ENCODE results near the gene MKX. TPM values are rescaled to one million over a fixed set of nuclear protein-coding genes. Genes with fewer than 3 reads are reported as not detected.

The MKX gene
- polyA plus RNA-seq, 1 donor, result 0.40 TPM

DNA sequence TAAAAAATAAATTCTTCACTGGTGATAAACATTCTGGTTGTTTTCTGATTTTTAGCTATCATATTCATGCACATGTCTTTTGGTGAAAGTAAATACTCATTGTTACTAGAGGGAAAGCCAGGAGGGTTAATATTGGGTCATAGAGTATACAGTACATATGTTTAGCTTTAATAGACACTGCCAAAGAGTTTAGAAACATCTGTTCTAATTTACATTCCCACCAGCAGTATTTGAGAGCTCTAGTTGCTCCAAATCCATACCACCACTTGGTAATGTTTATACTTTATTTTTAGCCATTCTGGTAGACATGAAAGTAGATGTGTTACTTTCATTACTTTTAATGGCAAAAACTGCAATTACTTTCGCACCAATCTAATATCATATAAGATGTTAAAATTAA, 108.8 kb downstream of the MKX start:
- H3K4me3 ChIP-seq (ENCODE audit: low read length), result no peak overlapping the region
- H3K4me1 ChIP-seq (ENCODE audit: control insufficient read depth, insufficient read depth, low read length), result no peaks in the 10 kb centered on the region
- no peak overlapping the region for H3K27ac ChIP-seq (ENCODE audit: low read length)
- no peaks in the 10 kb centered on the region for H3K36me3 ChIP-seq (ENCODE audit: control insufficient read depth, insufficient read depth, low read length)
- no peaks in the 10 kb centered on the region for H3K27me3 ChIP-seq (ENCODE audit: control insufficient read depth, insufficient read depth, low read length)
- WGBS (ENCODE audit: insufficient coverage, low lambda C conversion rate), result 100% methylated on average over 1 of the region's 1 CpG
- H3K9me3 ChIP-seq (ENCODE audit: control insufficient read depth, low read depth, low read length), result peaks cover under 1% of the 10 kb centered on the region
- no peak for DNase-seq

DNA sequence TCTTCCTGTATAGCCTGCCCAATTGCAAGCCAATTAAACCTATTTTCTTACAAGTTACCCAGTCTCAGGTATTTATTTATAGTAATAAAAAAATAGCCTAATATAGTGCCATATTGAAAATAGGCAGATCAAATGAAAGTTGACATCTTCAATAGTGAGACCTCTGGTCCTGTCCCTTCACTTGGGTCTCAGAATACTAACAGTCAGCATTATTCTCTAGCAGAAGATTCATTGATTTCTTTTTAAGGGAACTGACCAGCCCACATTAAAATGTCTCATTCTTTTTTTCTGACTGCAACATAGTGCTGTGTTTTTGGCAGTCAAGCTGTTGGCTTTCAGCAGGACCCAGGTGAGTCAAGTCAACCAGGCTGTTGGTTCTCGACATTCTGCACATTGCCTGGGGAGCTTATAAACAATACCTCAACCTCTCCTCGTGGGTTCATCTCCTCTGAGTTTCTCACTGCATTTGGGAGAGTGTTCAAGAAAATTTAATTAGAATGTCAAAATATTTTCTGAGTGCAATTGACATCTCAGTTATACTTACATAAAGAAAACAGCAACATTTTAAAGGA, 109.8 kb downstream of the MKX start:
- 76% methylated on average over 2 of the region's 2 CpGs for WGBS (ENCODE audit: insufficient coverage, low lambda C conversion rate)

DNA sequence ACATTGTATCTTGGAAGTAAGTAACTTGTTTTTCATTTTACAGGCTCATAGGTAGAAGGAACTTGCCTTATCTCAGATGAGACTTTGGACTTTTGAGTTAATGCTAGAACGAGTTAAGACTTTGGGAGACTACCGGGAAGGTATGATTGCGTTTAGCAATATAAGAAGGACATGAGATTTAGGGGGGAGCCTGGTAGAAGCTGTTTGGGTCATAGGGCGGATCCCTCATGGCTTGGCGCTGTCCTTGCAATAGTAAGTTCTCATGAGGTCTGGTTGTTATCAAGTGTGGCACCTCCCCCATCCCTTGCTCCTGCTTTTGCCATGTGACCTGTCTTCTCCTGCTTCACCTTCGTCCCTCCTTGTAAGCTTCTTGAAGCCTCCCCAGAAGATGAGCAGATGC, 110.3 kb downstream of the MKX start:
- no CpG with 5 or more reads among the region's 6 CpGs for WGBS (ENCODE audit: insufficient coverage, low lambda C conversion rate)
- DNase-seq, result peak in 1 of 2 donors; percentile 29
- H3K4me3 ChIP-seq (ENCODE audit: low read length), result no peak overlapping the region

More for the DNA sequence above, 109.8 kb downstream of the MKX start:
- H3K36me3 ChIP-seq (ENCODE audit: control insufficient read depth, insufficient read depth, low read length), result no peaks in the 10 kb centered on the region
- H3K4me1 ChIP-seq (ENCODE audit: control insufficient read depth, insufficient read depth, low read length), result no peaks in the 10 kb centered on the region
- no peak overlapping the region for H3K4me3 ChIP-seq (ENCODE audit: low read length)
- no peaks in the 10 kb centered on the region for H3K9me3 ChIP-seq (ENCODE audit: control insufficient read depth, low read depth, low read length)
- no peak overlapping the region for H3K27ac ChIP-seq (ENCODE audit: low read length)
- H3K27me3 ChIP-seq (ENCODE audit: control insufficient read depth, insufficient read depth, low read length), result no peaks in the 10 kb centered on the region
- DNase-seq, result no peak

DNA sequence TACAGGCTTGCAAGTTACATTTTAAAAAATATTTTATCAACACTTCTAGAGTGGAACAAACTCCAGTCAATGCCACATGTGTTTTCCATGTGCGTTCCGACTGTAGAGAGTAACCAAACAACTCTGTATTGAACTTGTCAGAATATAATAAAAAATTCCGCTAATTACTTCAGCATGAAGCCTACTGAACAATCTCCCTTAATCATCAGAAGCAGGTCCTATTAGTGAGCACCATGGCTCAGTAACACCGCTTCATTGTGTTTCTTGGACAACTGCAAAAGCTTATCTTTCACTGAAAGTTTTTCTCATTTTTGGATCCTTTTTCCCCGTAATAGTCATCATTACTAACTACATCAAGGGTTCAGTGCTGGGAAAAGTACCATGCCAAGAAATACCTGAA, 117.0 kb downstream of the MKX start:
- no peaks in the 10 kb centered on the region for H3K9me3 ChIP-seq (ENCODE audit: control insufficient read depth, low read depth, low read length)
- WGBS (ENCODE audit: insufficient coverage, low lambda C conversion rate), result 88% methylated on average over 2 of the region's 5 CpGs
- no peak for DNase-seq
- H3K36me3 ChIP-seq (ENCODE audit: control insufficient read depth, insufficient read depth, low read length), result no peaks in the 10 kb centered on the region
- peaks cover 13% of the 10 kb centered on the region for H3K27me3 ChIP-seq (ENCODE audit: control insufficient read depth, insufficient read depth, low read length)
- no peak overlapping the region for H3K4me3 ChIP-seq (ENCODE audit: low read length)
- H3K27ac ChIP-seq (ENCODE audit: low read length), result no peak overlapping the region
- H3K4me1 ChIP-seq (ENCODE audit: control insufficient read depth, insufficient read depth, low read length), result no peaks in the 10 kb centered on the region

More for the DNA sequence above, 110.3 kb downstream of the MKX start:
- H3K4me1 ChIP-seq (ENCODE audit: control insufficient read depth, insufficient read depth, low read length), result no peaks in the 10 kb centered on the region
- no peaks in the 10 kb centered on the region for H3K36me3 ChIP-seq (ENCODE audit: control insufficient read depth, insufficient read depth, low read length)
- no peaks in the 10 kb centered on the region for H3K9me3 ChIP-seq (ENCODE audit: control insufficient read depth, low read depth, low read length)
- H3K27me3 ChIP-seq (ENCODE audit: control insufficient read depth, insufficient read depth, low read length), result no peaks in the 10 kb centered on the region
- no peak overlapping the region for H3K27ac ChIP-seq (ENCODE audit: low read length)

DNA sequence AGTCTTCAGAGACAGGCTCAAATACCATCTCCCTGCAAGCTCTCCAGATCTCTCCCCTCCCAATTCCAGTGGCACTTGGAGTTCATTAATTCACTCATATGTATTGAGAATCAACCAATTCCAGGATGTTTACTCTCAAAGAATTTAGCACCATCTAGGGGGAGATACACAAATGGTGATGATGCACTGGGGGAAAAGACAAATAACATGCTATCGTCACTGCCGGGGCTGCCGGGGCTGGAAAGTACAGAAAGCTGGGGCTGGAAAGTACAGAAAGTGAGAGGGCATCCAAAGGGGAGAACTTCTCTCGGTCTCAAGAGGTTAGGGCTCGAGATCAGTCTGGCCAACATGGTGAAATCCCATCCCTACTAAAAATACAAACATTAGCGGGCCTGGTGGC, 118.7 kb downstream of the MKX start:
- no peak for DNase-seq
- H3K27me3 ChIP-seq (ENCODE audit: control insufficient read depth, insufficient read depth, low read length), result peaks cover 13% of the 10 kb centered on the region
- no peaks in the 10 kb centered on the region for H3K9me3 ChIP-seq (ENCODE audit: control insufficient read depth, low read depth, low read length)
- H3K4me3 ChIP-seq (ENCODE audit: low read length), result no peak overlapping the region
- no peak overlapping the region for H3K27ac ChIP-seq (ENCODE audit: low read length)
- no peaks in the 10 kb centered on the region for H3K4me1 ChIP-seq (ENCODE audit: control insufficient read depth, insufficient read depth, low read length)
- H3K36me3 ChIP-seq (ENCODE audit: control insufficient read depth, insufficient read depth, low read length), result no peaks in the 10 kb centered on the region
- WGBS (ENCODE audit: insufficient coverage, low lambda C conversion rate), result no CpG with 5 or more reads among the region's 6 CpGs

DNA sequence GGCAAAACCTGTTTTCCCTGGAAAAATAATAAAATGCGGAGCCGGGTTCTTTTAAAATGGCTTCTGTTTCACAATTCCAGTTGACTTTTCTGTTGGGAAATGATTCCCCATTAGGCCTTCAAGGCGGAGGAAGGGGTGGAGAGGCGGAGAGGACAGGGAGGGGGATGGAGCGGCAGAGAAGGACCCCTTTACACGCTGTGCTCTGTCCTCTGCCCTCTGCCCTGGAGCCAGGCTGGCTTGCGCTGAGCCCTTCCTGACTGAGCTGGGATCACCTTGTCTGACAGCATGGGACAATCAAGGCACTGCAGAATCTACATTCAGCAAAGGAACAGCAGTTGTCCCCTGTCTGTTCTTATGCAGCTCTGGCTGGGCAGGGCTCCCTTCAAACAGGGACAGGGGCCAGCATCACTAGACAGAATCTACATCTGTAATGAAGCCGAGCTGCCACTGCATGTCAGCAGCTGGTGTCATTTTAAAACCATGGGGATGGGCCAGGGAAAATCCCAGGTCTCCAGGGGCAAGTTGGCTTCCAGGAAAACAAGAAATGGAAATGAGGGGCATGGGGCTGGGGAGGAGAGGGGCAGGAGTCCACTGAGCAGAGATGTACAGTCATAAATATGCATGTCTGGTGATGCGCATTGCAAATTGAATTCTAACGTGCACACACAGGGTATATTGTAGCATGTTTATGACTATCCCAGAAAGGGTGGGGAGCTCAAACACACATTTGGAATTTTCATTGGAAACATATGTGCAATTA, 120.0 kb downstream of the MKX start:
- WGBS (ENCODE audit: insufficient coverage, low lambda C conversion rate), result 90% methylated on average over 2 of the region's 10 CpGs
- Histone ChIP-seq H3K27me3 (ENCODE audit: control insufficient read depth, insufficient read depth, low read length) (peaks cover 13% of the 10 kb centered on the region), H3K9me3 (ENCODE audit: control insufficient read depth, low read depth, low read length) (no peaks in the 10 kb centered on the region), H3K27ac (ENCODE audit: low read length) (no peak overlapping the region), H3K4me3 (ENCODE audit: low read length) (no peak overlapping the region), H3K36me3 (ENCODE audit: control insufficient read depth, insufficient read depth, low read length) (no peaks in the 10 kb centered on the region), H3K4me1 (ENCODE audit: control insufficient read depth, insufficient read depth, low read length) (no peaks in the 10 kb centered on the region)
- DNase-seq, result no peak

DNA sequence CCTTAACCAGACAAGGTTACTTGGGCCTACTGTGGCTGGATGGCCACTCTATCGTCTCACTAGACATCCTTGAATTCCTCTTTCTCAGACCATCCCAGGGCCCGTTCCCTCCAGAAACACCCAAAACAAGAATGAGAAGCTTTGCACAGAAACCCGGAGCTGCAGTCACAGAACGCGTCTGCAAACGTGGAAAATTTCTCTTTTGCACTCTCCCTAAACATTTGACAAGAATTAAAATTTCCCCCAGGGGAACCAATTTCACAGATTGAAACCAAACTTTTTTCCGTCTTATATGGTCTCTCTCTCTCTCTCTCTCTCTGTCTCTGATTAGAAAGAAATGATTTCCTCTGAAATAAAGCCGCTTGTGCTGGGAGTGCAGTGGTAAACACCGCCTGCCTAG, 120.7 kb downstream of the MKX start:
- Histone ChIP-seq H3K4me3 (ENCODE audit: low read length) (no peak overlapping the region), H3K27me3 (ENCODE audit: control insufficient read depth, insufficient read depth, low read length) (peaks cover 13% of the 10 kb centered on the region), H3K9me3 (ENCODE audit: control insufficient read depth, low read depth, low read length) (no peaks in the 10 kb centered on the region), H3K36me3 (ENCODE audit: control insufficient read depth, insufficient read depth, low read length) (no peaks in the 10 kb centered on the region), H3K27ac (ENCODE audit: low read length) (no peak overlapping the region), H3K4me1 (ENCODE audit: control insufficient read depth, insufficient read depth, low read length) (no peaks in the 10 kb centered on the region)
- 100% methylated on average over 1 of the region's 9 CpGs for WGBS (ENCODE audit: insufficient coverage, low lambda C conversion rate)
- DNase-seq, result no peak

Other genes starting within 250 kb of the MKX start
- gene RAB18, start 241.5 kb downstream of the MKX start, polyA plus RNA-seq, result 74.1 TPM

Measured in large intestine (tissue), 3 donors.